SHP77 (cell line): Measurements from ENCODE around the gene RABGGTA.

Source experiments
- DNase-seq, 2 experiments: peaks; one replicate each; lab custom pipeline; 2025; lab: John Stamatoyannopoulos, UW

Gene RABGGTA

GRCh38 chr14:24216345-24216699 lies 55.1 kb downstream of the RABGGTA start:
- no peak for DNase-seq
